HG03521 (cell line): Measurements from ENCODE around the gene DERA.
"Not testable (repeated sequence)": the region's sequence is repeated elsewhere in the genome, so short reads cannot be mapped to it uniquely, and the experiment has no call there.

Source experiments
- ATAC-seq: cut with Tn5 transposase; IDR thresholded peaks from one replicate; pipeline ENCODE4 v1.9.1; 2021; ENCODE audit warnings: mild to moderate bottlenecking, moderate library complexity; ENCODE audit not compliant: unreplicated experiment

Gene DERA

DNA sequence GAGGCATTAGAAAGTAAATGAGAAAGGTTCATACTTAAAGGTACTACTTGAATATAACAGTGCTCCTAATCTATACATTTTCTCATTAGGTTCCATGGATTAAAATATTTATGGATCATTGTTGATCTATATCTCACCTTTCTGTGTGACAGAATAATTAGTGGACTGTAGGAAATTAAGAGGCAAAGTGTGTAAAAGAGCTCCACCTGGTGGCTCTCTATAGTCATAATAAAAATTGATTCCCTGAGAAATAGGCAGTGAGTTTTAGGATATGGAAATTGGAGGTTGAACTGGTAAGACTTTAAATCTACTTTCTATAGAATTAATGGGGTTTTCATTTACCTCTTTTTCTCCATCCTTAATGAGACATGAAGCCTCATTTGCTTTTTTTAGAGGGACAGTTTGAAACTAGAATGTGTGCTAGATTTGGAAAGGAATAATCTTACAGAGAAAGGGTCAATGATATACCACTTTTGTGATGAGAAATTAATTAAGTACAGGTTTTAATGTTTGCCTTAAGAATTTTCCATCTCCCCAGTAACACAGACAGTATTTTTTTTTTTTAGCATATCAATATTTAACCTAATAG lies 11.8 kb upstream of the DERA start:
- no peak for ATAC-seq

DNA sequence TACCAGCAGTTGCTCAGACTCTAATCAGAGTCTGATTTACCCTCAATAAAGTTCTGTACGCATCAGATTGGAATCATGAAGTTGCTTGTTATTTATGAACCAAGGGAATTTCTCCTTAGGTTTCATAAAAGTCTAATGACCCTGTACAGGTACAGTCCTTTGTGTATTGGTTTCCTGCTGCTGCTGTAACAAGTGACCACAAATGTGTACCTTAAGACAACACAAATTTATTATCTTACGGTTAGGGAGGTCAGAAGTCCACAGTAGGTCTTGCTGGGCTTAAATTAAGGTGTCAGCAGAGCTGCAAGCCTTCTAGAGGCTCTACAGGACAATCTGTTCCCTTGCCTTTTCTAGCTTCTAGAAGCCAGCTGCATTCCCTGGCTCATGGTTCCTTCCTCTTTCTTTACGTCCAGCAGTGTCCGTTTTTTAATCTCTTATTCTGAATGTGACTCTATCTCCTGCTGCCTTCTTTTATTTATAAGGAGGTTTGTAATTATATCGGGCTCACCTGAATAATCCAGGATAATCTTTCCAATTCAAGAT lies 6.7 kb upstream of the DERA start:
- no peak for ATAC-seq

DNA sequence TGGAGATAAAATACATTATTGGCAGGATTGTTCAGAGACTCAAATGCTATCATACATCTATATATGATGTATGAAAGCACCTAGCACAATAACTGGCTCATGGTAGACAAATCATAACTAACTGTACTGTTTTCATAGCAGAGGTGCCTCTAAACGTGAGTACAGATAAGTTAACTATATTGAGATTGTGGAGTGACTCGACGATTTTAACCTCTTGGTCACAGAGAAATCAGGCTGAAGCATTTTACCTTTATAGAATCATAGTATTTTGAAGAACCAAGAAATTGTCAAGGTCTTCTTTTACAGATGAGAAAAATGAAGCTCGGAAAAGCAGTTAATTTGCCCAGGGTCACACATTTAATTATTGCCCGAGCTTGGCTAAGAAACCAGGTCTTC lies 666 bp upstream of the DERA start:
- no peak for ATAC-seq

DNA sequence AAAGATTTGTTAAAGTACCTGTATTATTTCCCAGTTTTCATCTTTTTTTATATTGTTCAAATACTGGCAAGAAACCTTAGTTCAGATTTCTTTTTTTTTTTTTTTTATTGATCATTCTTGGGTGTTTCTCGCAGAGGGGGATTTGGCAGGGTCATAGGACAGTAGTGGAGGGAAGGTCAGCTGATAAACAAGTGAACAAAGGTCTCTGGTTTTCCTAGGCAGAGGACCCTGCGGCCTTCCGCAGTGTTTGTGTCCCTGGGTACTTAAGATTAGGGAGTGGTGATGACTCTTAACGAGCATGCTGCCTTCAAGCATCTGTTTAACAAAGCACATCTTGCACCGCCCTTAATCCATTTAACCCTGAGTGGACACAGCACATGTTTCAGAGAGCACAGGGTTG lies 799 bp downstream of the DERA start:
- not testable (repeated sequence) for ATAC-seq

DNA sequence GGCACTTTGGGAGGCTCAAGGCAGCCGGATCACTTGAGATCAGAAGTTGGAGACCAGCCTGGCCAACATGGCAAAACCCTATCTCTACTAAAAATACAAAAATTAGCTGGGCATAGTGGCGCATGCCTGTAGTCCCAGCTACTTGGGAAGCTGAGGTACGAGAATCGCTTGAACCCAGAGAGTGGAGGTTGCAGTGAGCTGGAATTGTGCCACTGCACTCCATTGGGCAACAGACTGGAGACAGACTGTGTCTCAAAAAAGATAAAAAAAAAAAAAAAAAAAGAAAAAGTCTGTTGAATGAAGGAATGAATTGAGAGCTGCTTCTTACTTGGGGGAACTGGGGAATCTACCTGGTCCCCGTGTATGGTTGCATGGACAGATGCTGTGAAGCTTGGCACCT lies 3.0 kb downstream of the DERA start:
- ATAC-seq = not testable (repeated sequence)

DNA sequence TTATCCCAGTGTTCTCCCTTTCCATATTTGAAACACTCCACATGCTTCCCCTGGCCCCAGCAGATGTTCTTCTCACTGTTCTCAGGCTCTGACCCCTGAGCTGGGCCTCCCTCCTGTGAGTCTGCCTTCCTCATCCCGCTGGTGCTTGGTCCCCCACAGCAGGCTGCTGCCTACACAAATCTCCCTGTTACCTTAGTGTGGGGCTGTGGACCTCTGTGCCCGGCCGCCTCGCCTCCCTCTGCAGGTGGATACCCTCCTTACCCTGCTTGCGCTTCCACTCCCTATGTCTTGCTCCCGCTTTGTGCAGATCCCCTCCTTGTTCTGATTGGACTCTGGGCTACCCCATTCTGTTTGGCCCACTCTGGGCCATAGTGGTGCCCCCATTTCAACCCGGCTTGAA lies 6.9 kb downstream of the DERA start:
- no peak for ATAC-seq

DNA sequence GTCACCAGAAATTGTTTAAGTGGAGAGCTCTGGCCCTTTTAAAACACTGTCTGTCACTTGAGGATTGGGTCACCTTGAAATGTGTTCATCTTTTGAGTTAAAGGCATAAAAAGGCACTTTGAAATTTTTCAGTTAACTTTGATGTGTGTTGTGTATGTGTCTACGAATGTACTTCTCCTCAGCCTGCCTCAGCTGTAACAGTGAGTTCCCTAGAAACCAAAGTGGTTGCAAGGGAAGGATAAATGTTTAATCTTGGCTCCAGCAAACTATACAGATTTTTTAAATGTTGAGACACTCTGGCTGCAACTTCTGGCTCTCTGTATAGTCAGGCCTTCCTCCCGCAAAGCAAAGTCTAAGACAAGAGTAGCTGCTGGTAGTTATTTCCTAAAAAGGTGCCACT lies 8.3 kb downstream of the DERA start:
- no peak for ATAC-seq

DNA sequence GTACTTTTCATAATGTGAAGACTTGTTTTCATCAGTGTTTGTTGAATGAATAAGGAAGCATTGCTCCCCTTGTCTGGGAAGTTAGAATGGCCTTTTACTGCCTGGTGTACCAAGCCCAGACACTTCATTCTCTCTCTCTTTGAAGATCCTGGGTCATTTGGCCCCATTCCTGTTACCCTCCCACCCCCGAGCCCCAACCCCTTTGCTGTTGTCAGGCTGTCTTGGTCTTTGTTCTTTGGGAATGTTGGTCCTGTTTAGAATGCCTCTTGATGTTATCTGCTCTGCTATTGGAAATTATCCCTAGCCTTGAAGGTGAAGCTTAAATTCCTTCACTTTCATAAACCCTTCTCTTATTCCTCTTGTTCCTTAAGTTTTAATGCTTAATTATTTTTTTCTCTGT lies 13.8 kb downstream of the DERA start:
- ATAC-seq = no peak

DNA sequence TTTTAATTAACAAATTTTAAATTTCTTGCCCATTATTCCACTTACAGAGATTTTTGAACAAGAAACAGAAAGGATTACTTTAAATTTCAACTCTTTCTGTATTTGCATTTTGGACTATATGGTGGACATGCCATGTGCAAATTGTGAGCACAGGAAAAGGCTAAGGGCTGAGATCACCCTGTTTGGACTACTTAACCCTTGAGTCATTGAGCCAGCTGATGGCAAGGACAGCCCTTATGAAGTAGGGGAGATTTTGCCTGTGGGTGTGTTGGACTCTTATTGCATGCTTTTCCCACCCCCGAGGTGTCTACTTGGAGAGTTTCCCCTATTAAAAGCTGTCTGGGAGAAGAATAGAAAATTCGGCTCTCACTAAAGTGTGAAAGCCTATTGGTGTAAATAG lies 17.2 kb downstream of the DERA start:
- ATAC-seq = no peak

DNA sequence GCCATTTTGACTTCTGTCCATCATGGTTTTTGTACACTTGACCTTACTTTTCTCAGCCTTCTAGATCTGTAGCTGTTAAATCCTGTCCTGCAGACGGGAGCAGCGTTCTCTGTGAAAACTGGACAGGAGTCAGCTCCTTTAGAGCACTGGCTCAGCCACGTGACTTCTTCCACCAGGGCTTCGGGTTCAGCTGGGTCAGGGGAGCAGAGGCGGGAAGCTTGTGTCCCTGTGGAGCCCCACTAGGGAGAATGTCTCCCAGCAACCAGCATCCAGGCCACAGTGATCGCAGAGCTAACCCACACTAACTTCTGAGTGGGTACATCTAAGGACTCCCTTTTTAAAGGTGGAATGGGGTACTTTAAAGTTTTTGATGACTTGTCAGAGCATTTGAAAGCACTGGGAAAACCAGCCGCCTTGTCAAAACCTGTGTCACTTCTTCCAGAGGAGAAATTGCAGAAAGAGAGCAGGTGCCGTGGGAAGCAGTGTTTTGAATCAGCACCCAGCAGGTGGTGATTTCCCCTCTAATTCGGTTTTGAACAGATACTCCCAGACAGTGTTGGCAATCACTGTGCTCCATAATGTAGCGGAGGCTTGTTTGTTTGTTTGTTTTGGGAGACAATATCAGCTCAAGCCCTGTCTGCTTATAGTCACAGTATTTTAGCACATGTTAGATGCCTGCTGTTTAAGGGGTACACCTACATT lies 17.9 kb downstream of the DERA start:
- no peak for ATAC-seq

DNA sequence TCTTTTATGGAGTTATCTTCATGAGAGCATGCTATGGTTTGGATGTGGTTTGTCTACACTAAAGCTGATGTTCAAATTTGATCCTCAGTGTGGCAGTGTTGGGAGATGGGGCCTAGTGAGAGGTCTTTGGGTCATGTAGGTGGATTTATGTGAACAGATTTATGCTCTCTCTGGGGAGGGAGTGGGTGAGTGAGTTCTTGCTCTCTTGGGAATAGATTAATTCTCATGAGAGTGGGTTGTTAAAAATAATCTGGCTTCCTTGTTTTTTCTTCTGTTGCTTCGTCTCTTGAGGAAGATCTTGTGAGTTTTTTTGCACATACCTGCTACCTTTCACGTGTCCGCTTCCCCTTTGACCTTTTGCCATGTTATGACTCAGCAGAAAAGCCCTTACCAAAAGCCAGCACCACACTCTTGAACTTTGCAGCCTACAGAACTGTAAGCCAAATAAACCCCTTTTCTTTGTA lies 20.5 kb downstream of the DERA start:
- ATAC-seq = no peak

DNA sequence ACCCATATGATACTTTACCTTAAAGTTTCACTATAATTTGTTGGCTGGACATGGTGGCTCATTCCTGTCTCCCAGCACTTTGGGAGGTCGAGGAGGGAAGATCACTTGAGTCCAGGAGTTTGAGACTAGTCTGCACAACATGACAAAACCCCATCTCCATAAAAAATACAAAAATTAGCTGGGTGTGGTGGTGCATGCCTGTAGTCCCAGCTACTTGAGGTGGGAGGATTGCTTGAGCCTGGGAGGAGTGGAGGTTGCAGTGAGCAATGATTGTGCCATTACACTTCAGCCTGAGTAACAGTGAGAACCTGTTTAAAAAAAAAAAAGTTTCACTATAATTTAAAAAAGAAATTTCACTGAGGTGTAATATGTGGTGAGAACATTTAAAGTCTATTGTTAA lies 21.2 kb downstream of the DERA start:
- no peak for ATAC-seq

DNA sequence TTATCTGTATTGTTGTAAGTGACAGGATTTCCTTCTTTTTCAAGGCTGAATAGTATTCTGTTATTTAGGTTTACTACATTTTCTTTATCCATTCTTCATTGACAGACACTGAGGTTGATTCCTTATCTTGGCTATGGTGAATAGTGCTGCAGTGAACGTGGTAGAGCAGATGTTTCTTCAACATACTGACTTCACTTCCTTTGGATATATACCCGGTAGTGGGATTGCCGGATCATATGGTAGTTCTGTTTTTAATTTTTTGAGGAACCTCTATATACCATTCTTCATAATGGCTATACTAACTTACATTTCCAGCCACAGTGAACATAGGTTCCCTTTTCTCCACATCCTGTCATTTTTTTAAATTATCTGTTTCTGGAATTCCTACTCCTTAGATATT lies 21.8 kb downstream of the DERA start:
- ATAC-seq = no peak

DNA sequence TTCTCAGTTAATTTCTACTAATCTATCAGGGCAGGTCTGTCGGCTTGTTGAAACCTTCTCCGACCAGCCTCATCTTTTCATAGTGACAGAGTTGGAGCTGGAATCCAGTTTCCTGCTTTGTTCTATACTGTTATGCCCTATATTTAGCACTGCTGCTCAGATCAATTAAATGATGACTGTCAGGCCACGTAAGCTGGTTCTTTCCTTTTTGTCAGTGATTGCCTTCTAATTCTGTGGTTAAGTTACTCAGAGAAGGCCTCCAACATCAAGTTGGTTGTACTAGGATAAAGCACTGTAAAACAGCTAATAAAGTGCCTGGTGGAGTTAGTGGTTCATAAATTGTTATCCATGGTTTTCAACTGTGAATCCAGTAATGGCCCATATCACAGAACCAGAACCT lies 22.6 kb downstream of the DERA start:
- no peak for ATAC-seq

DNA sequence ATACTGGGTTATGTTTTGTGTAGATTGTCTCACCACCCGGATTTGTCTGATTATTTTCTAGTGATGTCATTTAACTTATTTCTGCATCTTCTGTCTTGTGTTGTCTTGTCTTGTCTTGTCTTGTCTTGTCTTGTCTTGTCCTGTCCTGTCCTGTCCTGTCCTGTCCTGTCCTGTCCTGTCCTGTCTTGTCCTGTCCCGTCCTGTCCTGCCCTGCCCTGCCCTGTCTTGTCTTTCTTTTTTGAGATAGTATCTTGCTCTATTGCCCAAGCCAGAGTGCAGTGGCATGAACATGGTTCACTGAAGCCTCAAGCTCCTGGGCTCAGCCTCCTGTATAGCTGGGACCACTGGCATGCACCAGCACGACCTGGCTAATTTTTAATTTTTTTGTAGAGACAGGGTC lies 25.6 kb downstream of the DERA start:
- ATAC-seq = no peak

DNA sequence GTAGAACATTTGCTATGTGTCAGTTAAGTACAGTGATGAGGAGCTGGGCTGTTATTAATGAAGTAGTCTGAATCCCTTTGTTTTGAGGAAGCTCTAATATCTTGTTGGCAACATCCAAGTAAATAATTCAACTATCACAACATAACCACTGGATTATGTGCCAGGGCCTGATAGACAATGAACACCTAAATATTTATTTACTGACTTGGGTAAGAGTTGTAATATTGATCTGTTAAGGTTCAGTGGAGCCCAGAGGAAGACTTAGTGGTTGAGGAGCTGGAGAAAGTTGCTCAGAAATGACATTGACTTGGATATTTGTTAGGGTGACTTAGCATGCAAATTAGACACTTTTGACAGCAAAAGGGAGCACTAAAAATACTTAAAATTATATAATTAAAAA lies 26.8 kb downstream of the DERA start:
- no peak for ATAC-seq

DNA sequence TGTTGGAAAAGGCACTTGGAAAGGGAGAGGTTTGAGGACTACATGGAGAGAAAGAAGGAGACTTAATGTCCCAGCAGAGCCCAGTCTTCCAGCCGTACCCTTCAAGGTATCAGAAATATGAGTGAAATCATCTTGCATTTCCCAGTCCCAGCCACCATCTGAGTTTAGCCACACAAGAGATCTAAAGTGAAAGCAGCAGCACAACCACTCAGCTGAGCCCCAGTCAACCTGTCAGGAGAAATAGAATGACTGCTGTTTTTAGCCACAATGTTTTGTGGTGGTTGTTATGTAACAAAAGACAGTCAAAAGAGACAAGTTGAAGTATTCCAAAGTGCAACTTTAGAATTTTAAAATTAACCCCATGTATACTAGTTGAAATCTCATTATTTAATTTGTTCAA lies 28.0 kb downstream of the DERA start:
- no peak for ATAC-seq

DNA sequence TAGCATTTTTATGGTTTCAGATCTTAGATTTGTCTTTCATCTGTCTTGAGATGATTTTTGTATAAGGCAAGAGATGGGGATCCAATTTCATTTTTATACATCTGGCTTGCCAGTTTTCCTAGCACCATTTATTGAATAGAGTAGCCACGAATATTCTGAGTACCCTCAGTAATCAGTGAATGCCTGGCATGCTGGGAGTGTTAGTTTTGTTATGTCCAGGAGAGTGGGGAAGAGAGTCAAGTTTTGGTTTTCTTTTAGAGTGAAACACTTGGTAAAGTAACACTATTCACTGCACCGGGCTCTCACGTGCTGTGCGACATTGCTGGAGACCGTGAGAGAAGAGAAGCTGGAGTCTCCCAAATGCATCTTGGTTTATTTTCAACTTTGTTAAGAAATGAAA lies 31.3 kb downstream of the DERA start:
- no peak for ATAC-seq

DNA sequence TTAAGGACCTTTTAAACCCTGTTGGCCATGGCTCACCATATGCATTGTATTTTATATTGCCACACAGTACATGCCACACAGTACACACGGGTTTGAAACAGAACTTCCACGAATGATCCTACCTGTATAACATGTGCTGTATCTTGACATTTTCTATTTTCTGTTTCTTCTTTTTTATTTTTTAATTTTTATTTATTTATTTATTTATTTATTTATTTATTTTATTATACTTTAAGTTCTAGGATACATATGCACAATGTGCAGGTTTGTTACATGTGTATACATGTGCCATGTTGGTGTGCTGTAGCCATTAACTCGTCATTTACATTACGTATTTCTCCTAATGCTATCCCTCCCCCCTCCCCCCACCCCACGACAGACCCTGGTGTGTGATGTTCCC lies 32.4 kb downstream of the DERA start:
- ATAC-seq = not testable (repeated sequence)

DNA sequence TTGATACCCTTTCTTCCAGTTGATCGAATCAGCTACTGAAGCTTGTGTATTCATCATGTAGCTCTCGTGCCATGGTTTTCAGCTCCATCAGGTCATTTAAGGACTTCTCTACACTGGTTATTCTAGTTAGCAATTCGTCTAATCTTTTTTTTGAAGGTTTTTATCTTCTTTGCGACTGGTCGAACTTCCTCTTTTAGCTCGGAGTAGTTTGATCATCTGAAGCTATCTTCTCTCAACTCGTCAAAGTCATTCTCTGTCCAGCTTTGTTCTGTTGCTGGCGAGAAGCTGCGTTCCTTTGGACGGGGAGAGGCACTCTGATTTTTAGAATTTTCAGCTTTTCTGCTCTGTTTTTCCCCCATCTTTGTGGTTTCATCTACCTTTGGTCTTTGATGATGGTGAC lies 37.3 kb downstream of the DERA start:
- not testable (repeated sequence) for ATAC-seq

DNA sequence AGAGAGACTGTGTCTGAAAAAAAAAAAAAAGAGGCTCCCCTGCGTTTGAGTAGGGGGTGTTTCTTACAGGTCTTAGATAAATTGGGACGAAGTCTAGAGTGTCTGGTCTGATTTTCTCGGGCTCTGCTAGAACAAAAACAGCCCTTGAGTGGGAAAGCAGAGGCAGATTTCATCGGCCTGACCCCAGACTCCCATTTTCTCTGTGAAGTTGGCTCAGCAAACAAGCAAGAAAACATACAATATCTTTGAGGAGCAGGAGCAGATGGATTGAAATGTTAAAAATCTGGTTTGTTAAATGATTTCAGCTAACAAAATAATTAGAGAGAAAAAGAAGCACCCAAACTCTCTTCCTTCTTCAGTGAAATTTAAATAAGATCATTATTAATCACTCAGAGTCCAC lies 44.1 kb downstream of the DERA start:
- no peak for ATAC-seq

DNA sequence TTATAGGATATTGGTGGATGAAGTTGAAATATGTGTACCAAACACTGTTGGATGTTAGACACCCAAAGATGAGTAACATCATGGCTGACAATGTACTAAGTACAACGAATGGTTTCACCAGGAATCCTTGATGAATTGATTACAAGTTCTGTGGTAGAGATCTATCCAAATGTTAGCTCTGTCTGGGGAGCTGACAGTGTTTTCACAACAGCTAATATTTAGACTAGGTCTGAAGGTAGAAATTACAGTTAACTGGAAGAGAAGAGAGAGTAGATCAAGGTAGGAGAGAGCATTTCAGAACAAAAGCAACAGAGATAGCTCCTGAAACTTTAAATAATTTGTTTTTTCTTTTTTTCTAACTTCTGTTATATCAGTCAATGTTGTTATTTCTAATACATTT lies 44.9 kb downstream of the DERA start:
- no peak for ATAC-seq
